HepG2 (cell line): ENCODE data around the gene SPON2. TPM values are rescaled to one million over a fixed set of nuclear protein-coding genes. Genes with fewer than 3 reads are reported as not detected.

Experiments
- ATAC-seq: fragments of 200-7000 bp; cut with Tn5 transposase; 3 replicates; pipeline ENCODE4 v1.9.1; 2020; ENCODE audit warnings: mild to moderate bottlenecking, moderate library complexity
- BruUV-seq: library from RNA; stranded (reverse); fragments of 400-500 nt; replicated peaks from 2 replicates; lab custom pipeline; 2021; lab: Mats Ljungman, UMichigan
- CTCF ChIA-PET: fragments of 300-600 bp; formaldehyde crosslinking; extraction: SDS; loops from one replicate; lab custom pipeline; 2021; ENCODE audit warnings: low total read pairs, inconsistent platforms, low intra/inter-chr PET ratio; lab: Yijun Ruan, JAX
- POLR2A ChIA-PET: fragments of 350-600 bp; sonication (Branson Sonifier 250); formaldehyde crosslinking; loops from one replicate; lab custom pipeline; 2020; ENCODE audit warnings: antibody characterized with exemption, inconsistent platforms; lab: Yijun Ruan, JAX
- DNase-seq: peaks from one replicate; pipeline ENCODE4 v3.0.0-alpha.2; 2015; ENCODE audit warnings: low spot score
- FAIRE-seq: peaks from 3 replicates; lab custom pipeline; 2011; peaks lifted over from hg19 to GRCh38; lab: Jason Lieb, UNC
- H2AFZ ChIP-seq: one replicate; pipeline ENCODE4 v1.6.1; 2011; ENCODE audit warnings: low read length, inconsistent platforms
- H3K27ac ChIP-seq: fragments of 300-600 bp; 3 replicates; pipeline ENCODE4 v1.8.0; 2011; ENCODE audit warnings: mixed run types, mild to moderate bottlenecking, mixed read lengths, low read length, inconsistent platforms; ENCODE audit not compliant: insufficient read depth; ENCODE audit errors: extremely low read length
- H3K27me3 ChIP-seq, 2 experiments: fragments of 200-600 bp in 1 of 2; 2 replicates in 1 of 2; 3 replicates in 1 of 2; pipeline versions ENCODE4 v1.6.0 to v1.8.0; 2011; ENCODE audit warnings: low read length in 2 of 2, mild to moderate bottlenecking in 2 of 2, moderate library complexity in 2 of 2, inconsistent platforms in 1 of 2; ENCODE audit not compliant: insufficient read depth in 2 of 2, control insufficient read depth in 1 of 2
- H3K36me3 ChIP-seq, 2 experiments: fragments of 200-600 bp in 1 of 2; replicated peaks in 1 of 2; 2 replicates in 1 of 2; 3 replicates in 1 of 2; pipeline versions ENCODE4 v1.5.1 to v1.8.0; 2011; ENCODE audit warnings: low read length in 2 of 2, inconsistent platforms in 1 of 2; ENCODE audit not compliant: insufficient read depth in 2 of 2, control insufficient read depth in 1 of 2
- H3K4me1 ChIP-seq: 2 replicates; pipeline ENCODE4 v1.5.1; 2012; ENCODE audit warnings: low read length, inconsistent platforms; ENCODE audit not compliant: insufficient read depth
- H3K4me2 ChIP-seq: 2 replicates; pipeline ENCODE4 v1.6.0; 2011; ENCODE audit warnings: low read depth, low read length, inconsistent platforms
- H3K4me3 ChIP-seq, 3 experiments: fragments of 200-600 bp in 1 of 3; sonication (generic), shearing (Covaris generic) in 1 of 3; replicated peaks in 1 of 3; 2 replicates each; pipeline ENCODE4 v1.5.1; 2011 to 2016; ENCODE audit warnings: low read length in 3 of 3, inconsistent platforms in 2 of 3, low read depth in 2 of 3, mild to moderate bottlenecking in 2 of 3, control low read depth in 1 of 3, mixed read lengths in 1 of 3; ENCODE audit not compliant: insufficient read depth in 1 of 3
- H3K79me2 ChIP-seq: one replicate; pipeline ENCODE4 v1.6.1; 2011; ENCODE audit warnings: low read length, inconsistent platforms; ENCODE audit not compliant: insufficient read depth
- H3K9ac ChIP-seq: 2 replicates; pipeline ENCODE4 v1.6.0; 2011; ENCODE audit warnings: mild to moderate bottlenecking, low read depth, low read length, inconsistent platforms; ENCODE audit not compliant: insufficient read depth
- H3K9me3 ChIP-seq: 2 replicates; pipeline ENCODE4 v1.5.1; 2012; ENCODE audit warnings: mild to moderate bottlenecking, low read length
- H4K20me1 ChIP-seq: 2 replicates; pipeline ENCODE4 v1.6.0; 2011; ENCODE audit warnings: inconsistent platforms, mild to moderate bottlenecking, low read length, moderate library complexity; ENCODE audit not compliant: insufficient read depth
- AGO2 ChIP-seq: fragments of 200-400 bp; formaldehyde crosslinking; optimal IDR thresholded peaks from 2 replicates; pipeline ENCODE3; 2017; ENCODE audit warnings: mild to moderate bottlenecking, low read depth, low read length, moderate library complexity
- AKAP8 ChIP-seq: sonication (generic); formaldehyde crosslinking; IDR thresholded peaks from 2 replicates; pipeline ENCODE4 v1.5.1; 2020; ENCODE audit warnings: mild to moderate bottlenecking, missing genetic modification reagents
- ATF6 ChIP-seq: sonication (generic); formaldehyde crosslinking; conservative IDR thresholded peaks from 2 replicates; pipeline ENCODE4 v1.4.0; 2020; ENCODE audit warnings: missing genetic modification reagents
- GATA4 ChIP-seq: sonication (generic); IDR thresholded peaks from 2 replicates; pipeline ENCODE4 v1.6.1; 2016; ENCODE audit warnings: antibody characterized with exemption, low read depth, borderline replicate concordance
- MED1 ChIP-seq: sonication (generic); formaldehyde crosslinking; IDR thresholded peaks from 2 replicates; pipeline ENCODE4 v1.4.0; 2020; ENCODE audit warnings: missing genetic modification reagents
- NFYC ChIP-seq: IDR thresholded peaks from 2 replicates; pipeline ENCODE4 v1.6.1; 2016; ENCODE audit warnings: missing genetic modification reagents, missing compliant biosample characterization
- ZFP62 ChIP-seq: sonication (generic); formaldehyde crosslinking; IDR thresholded peaks from 2 replicates; pipeline ENCODE4 v1.4.0; 2020; ENCODE audit warnings: missing genetic modification reagents
- ZNF329 ChIP-seq: sonication (generic); formaldehyde crosslinking; IDR thresholded peaks from 2 replicates; pipeline ENCODE4 v1.9.0; 2021; ENCODE audit warnings: low read depth, mild to moderate bottlenecking, missing genetic modification reagents
- ZNF770 ChIP-seq: sonication (generic); formaldehyde crosslinking; IDR thresholded peaks from 2 replicates; pipeline ENCODE4 v1.5.0; 2020; ENCODE audit warnings: mild to moderate bottlenecking, missing genetic modification reagents
- WGBS: methylation state at CpG from one replicate; pipeline ENCODE4 v1.1.6; 2017; ENCODE audit warnings: low lambda C conversion rate; 5-methylcytosine and 5-hydroxymethylcytosine counted together
- in situ Hi-C: cut with HindIII; loops from 2 replicates; pipeline ENCODE4 v1.10.0; 2017; ENCODE audit warnings: low pct_unique_long_range_greater_than_20kb; ENCODE audit not compliant: extremely low pct_ligation_motif_present
- intact Hi-C: fragments of 100-400 bp; cut with micrococcal nuclease; formaldehyde crosslinking; loops from one replicate; pipeline ENCODE4 v1.10.0; 2022; ENCODE audit not compliant: unreplicated experiment
- polyA plus RNA-seq, 8 experiments: library from polyadenylated mRNA; depleted of rRNA in 3 of 8; stranded (reverse) in 7 of 8; unstranded in 1 of 8; fragments of >200 nt; fragmentation: Illumina TruSeq in 4 of 8; extraction: Trizol in 4 of 8; gene quantifications; 2 replicates each; pipeline versions ENCODE4 v1.2.1 to v1.2.3, GENCODE V29; 2011 to 2016; ENCODE audit warnings: low read depth in 4 of 8, missing spikeins in 1 of 8, mixed read lengths in 1 of 8; ENCODE audit not compliant: insufficient read depth in 1 of 8
- total RNA-seq, 5 experiments: library from RNA; depleted of rRNA; stranded (reverse); fragments of >200 nt; fragmentation: Illumina TruSeq; extraction: Trizol; gene quantifications; 2 replicates each; pipeline ENCODE4 v1.2.3, GENCODE V29; 2016; ENCODE audit warnings: low read depth in 1 of 5
- TF ChIP-seq, protein P1 (sequence below): sonication (generic); formaldehyde crosslinking; conservative IDR thresholded peaks from 2 replicates; pipeline ENCODE4 v1.4.0; 2020; ENCODE audit warnings: missing genetic modification reagents

SPON2 gene
- total and polyA plus RNA-seq, 2 of the 13 experiments (the other 11 are each of a cell fraction or from before 2014, with no cell fraction given), result 17.4 to 55.2 TPM

GRCh38 chr4:1213336-1213995, 41.1 kb upstream of the SPON2 start (continued):
- TF ChIP-seq ATF6 (CRISPR knock-in tag) (no peak), ZNF770 (CRISPR knock-in tag) (no peak)
- TF ChIP-seq, all 625 proteins: peak for 2

GRCh38 chr4:1212546-1213335, 40.4 kb upstream of the SPON2 start:
- no peak overlapping the region for H3K4me3 ChIP-seq
- H3K27me3 ChIP-seq, result no peaks in the 10 kb centered on the region
- H3K36me3 ChIP-seq, result peaks cover 10 to 37% of the 10 kb centered on the region in 2 experiments
- intact Hi-C loops (no loop called here), in situ Hi-C loops (no loop called here)
- ChIA-PET POLR2A (interaction anchor here (1.3 kb wide), 1 partner anchor 39 kb away, joined by 5 read pairs; no protein-coding TSS in a partner anchor), CTCF (no interaction called here)
- no TSS peak for BruUV-seq
- DNase-seq (no peak), ATAC-seq (no peak), FAIRE-seq (no peak)
- H3K9me3 ChIP-seq, result no peaks in the 10 kb centered on the region
- no peaks in the 10 kb centered on the region for H4K20me1 ChIP-seq
- no peaks in the 10 kb centered on the region for H3K79me2 ChIP-seq
- 91% methylated on average over 6 of the region's 20 CpGs for WGBS
- no peak overlapping the region for H2AFZ ChIP-seq
- 0 out of 2 replicates have a peak, but pooled peaks cover 5% of the 10 kb centered on the region for H3K4me1 ChIP-seq
- no peak overlapping the region for H3K9ac ChIP-seq
- no peak overlapping the region for H3K27ac ChIP-seq
- TF ChIP-seq MED1 (CRISPR knock-in tag) (no peak), AKAP8 (CRISPR knock-in tag) (0 out of 2 replicates have a peak, but pooled peaks have one; percentile 18), NFYC (no peak), ZNF329 (CRISPR knock-in tag) (no peak), GATA4 (no peak), AGO2 (peak; percentile 42), ZFP62 (CRISPR knock-in tag) (no peak)
- TF ChIP-seq, protein P1, sequence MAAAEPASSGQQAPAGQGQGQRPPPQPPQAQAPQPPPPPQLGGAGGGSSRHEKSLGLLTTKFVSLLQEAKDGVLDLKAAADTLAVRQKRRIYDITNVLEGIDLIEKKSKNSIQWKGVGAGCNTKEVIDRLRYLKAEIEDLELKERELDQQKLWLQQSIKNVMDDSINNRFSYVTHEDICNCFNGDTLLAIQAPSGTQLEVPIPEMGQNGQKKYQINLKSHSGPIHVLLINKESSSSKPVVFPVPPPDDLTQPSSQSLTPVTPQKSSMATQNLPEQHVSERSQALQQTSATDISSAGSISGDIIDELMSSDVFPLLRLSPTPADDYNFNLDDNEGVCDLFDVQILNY (CRISPR knock-in tag), result no peak
- no peak overlapping the region for H3K4me2 ChIP-seq
